ENCODE results near the gene ZNF415.

GRCh38 chr19:53130506-53130905, 2.2 kb downstream of the ZNF415 start:
- TF ChIP-seq ZNF274 (IDR thresholded peaks at IDR 0.05; ENCODE audit: low read depth, low read length), result no peak
- no peak for TF ChIP-seq SUZ12 (IDR thresholded peaks at IDR 0.05; ENCODE audit: extremely low read depth, insufficient read depth, insufficient read length)
